Spleen (tissue), 11 donors: ENCODE results near the gene SPTBN2. TPM values are rescaled to one million over a fixed set of nuclear protein-coding genes. Genes with fewer than 3 reads are reported as not detected.

Experiments
- DNase-seq: peaks from one replicate; pipeline ENCODE4 v3.0.0-alpha.2; 2020
- H3K27ac ChIP-seq, 8 donors: fragments of 200-600 bp; sonication (generic) in 7 of 8; 1 replicate in 4 of 8; 2 replicates in 4 of 8; pipeline versions ENCODE4 v1.5.0 to v1.8.0; 2016 to 2021; ENCODE audit warnings: inconsistent platforms in 4 of 8, mild to moderate bottlenecking in 4 of 8, moderate library complexity in 1 of 8
- H3K27me3 ChIP-seq, 7 donors: fragments of 200-600 bp; sonication (generic) in 6 of 7; replicated peaks in 1 of 7; 1 replicate in 4 of 7; 2 replicates in 3 of 7; pipeline versions ENCODE4 v1.5.0 to v1.8.0; 2016 to 2021; ENCODE audit warnings: inconsistent platforms in 3 of 7, mild to moderate bottlenecking in 1 of 7
- H3K36me3 ChIP-seq, 6 donors: fragments of 200-600 bp; sonication (generic) in 5 of 6; 1 replicate in 4 of 6; 2 replicates in 2 of 6; pipeline versions ENCODE4 v1.5.0 to v1.8.0; 2016 to 2021; ENCODE audit warnings: inconsistent platforms in 2 of 6
- H3K4me1 ChIP-seq, 6 donors: fragments of 200-600 bp; sonication (generic) in 5 of 6; 1 replicate in 3 of 6; 2 replicates in 3 of 6; pipeline versions ENCODE4 v1.5.0 to v1.8.0; 2016 to 2021; ENCODE audit warnings: inconsistent platforms in 3 of 6
- H3K4me3 ChIP-seq, 8 donors: fragments of 200-600 bp; sonication (generic) in 7 of 8; 1 replicate in 4 of 8; 2 replicates in 4 of 8; pipeline versions ENCODE4 v1.5.0 to v1.8.0; 2016 to 2021; ENCODE audit warnings: inconsistent platforms in 4 of 8, mild to moderate bottlenecking in 4 of 8, moderate library complexity in 2 of 8
- H3K9me3 ChIP-seq, 8 donors: fragments of 200-600 bp; sonication (generic) in 7 of 8; 1 replicate in 4 of 8; 2 replicates in 4 of 8; pipeline versions ENCODE4 v1.5.0 to v1.8.0; 2016 to 2021; ENCODE audit warnings: inconsistent platforms in 4 of 8
- CTCF ChIP-seq, 11 experiments: fragments of 200-600 bp in 7 of 11; fragments of 450-650 bp in 4 of 11; sonication (generic) in 4 of 11; IDR thresholded peaks in 8 of 11; conservative IDR thresholded peaks in 3 of 11; 1 replicate in 7 of 11; 2 replicates in 4 of 11; pipeline versions ENCODE4 v1.4.0 to v1.8.0; 2016 to 2021; ENCODE audit warnings: antibody characterized with exemption in 11 of 11, inconsistent platforms in 4 of 11, mild to moderate bottlenecking in 1 of 11
- POLR2A ChIP-seq, 3 donors: fragments of 450-650 bp; IDR thresholded peaks; one replicate each; pipeline ENCODE4 v1.5.1; 2017; ENCODE audit warnings: antibody characterized with exemption in 3 of 3, mild to moderate bottlenecking in 1 of 3
- POLR2AphosphoS5 ChIP-seq, 3 donors: sonication (generic); formaldehyde crosslinking; IDR thresholded peaks; one replicate each; pipeline ENCODE4 v1.5.1; 2017; ENCODE audit warnings: antibody characterized with exemption in 3 of 3
- WGBS, 5 donors: extraction: QIAGEN DNeasy Blood & Tissue Kit in 3 of 5; methylation state at CpG; one replicate each; pipeline versions ENCODE4 v1.1.5 to v1.1.7; 2013 to 2018; 5-methylcytosine and 5-hydroxymethylcytosine counted together
- intact Hi-C: fragments of 100-400 bp; cut with DNase I; formaldehyde crosslinking; loops from one replicate; pipeline ENCODE4 v1.15.0; 2023; ENCODE audit warnings: low total_unique reads
- polyA plus RNA-seq, 3 donors: library from polyadenylated mRNA; stranded (reverse); fragments of 200-250 nt; gene quantifications; one replicate each; pipeline ENCODE4 v1.2.1, GENCODE V29; 2013
- total RNA-seq, 7 donors: library from RNA; depleted of rRNA in 3 of 7; stranded (reverse); fragments of >200 nt in 3 of 7; fragmentation: NEBNext Ultra II Directional in 4 of 7; extraction: Animal tissue kit (Norgen Biotek cat#: 25700) in 4 of 7; gene quantifications; one replicate each; pipeline versions ENCODE4 v1.1.0 to v1.2.1, GENCODE V29; 2016 to 2021
- donor health status: healthy with polysubstance abuse.
- donor health status: DM: no; HTN: no; CAD: no; lungs with moderate emphysema.
- donor health status: DM: no; HTN: no; CAD: no.
- donor health status: Bipolar disorder and iron deficiency.
- donor health status: healthy.
- donor health status: DM: no; HTN: no; CAD: no.
- donor health status: DM: yes; HTN: yes; CAD: no.

SPTBN2 gene
- total and polyA plus RNA-seq, 10 donors, result 0.61 to 5.1 (median 3.7) TPM

- TF ChIP-seq CTCF (IDR thresholded peaks at IDR 0.05 in 8 of 11, conservative IDR thresholded peaks at IDR 0.05 in 3 of 11), result no peak
- H3K9me3 ChIP-seq, result no peaks in the 10 kb centered on the region
- no peak overlapping the region for H3K4me3 ChIP-seq
- H3K27ac ChIP-seq, result no peak overlapping the region
- H3K36me3 ChIP-seq, result peaks cover 0 to 15% (median 7%) of the 10 kb centered on the region in 6 donors
- 78 to 95% (median 85%) methylated on average over 2 of the region's 2 CpGs for WGBS, 5 donors
- H3K4me1 ChIP-seq, result no peaks in the 10 kb centered on the region
- intact Hi-C loops, result no loop called here
- no peak for DNase-seq
- H3K27me3 ChIP-seq, result no peaks in the 10 kb centered on the region
Measured at GRCh38 chr11:66766681-66767080, 37.7 kb upstream of the SPTBN2 start.

GRCh38 chr11:66762088-66762487 is 33.1 kb upstream of the SPTBN2 start:
- WGBS, 5 donors, result 94 to 98% (median 95%) methylated on average over 27 of the region's 27 CpGs
- DNase-seq, result no peak
- intact Hi-C loops, result no loop called here
- no peak for TF ChIP-seq POLR2A (IDR thresholded peaks at IDR 0.05)
- no peak for TF ChIP-seq CTCF (IDR thresholded peaks at IDR 0.05 in 8 of 11, conservative IDR thresholded peaks at IDR 0.05 in 3 of 11)
- TF ChIP-seq POLR2AphosphoS5 (IDR thresholded peaks at IDR 0.05), result no peak
- no peak overlapping the region for H3K4me3 ChIP-seq
- H3K27me3 ChIP-seq, result no peaks in the 10 kb centered on the region
- peaks cover 0 to 24% (median 7%) of the 10 kb centered on the region in 6 donors for H3K36me3 ChIP-seq
- H3K9me3 ChIP-seq, result no peaks in the 10 kb centered on the region
- no peaks in the 10 kb centered on the region for H3K4me1 ChIP-seq
- H3K27ac ChIP-seq, result no peak overlapping the region

- Histone ChIP-seq H3K27ac (no peak overlapping the region), H3K9me3 (no peaks in the 10 kb centered on the region), H3K27me3 (no peaks in the 10 kb centered on the region), H3K36me3 (peaks cover 0 to 9% (median 0%) of the 10 kb centered on the region in 6 donors), H3K4me1 (no peaks in the 10 kb centered on the region), H3K4me3 (no peak overlapping the region)
- 91 to 98% (median 91%) methylated on average over 4 of the region's 4 CpGs for WGBS, 5 donors
- DNase-seq, result no peak
- intact Hi-C loops, result no loop called here
- no peak for TF ChIP-seq CTCF (IDR thresholded peaks at IDR 0.05 in 8 of 11, conservative IDR thresholded peaks at IDR 0.05 in 3 of 11)
- no peak for TF ChIP-seq POLR2AphosphoS5 (IDR thresholded peaks at IDR 0.05)
- no peak for TF ChIP-seq POLR2A (IDR thresholded peaks at IDR 0.05)
Measured at GRCh38 chr11:66752148-66752547, 23.1 kb upstream of the SPTBN2 start.

- Histone ChIP-seq H3K4me3 (no peak overlapping the region), H3K36me3 (no peaks in the 10 kb centered on the region), H3K9me3 (no peaks in the 10 kb centered on the region), H3K4me1 (peaks cover 3 to 21% (median 10%) of the 10 kb centered on the region in 6 donors), H3K27ac (no peak overlapping the region), H3K27me3 (no peaks in the 10 kb centered on the region)
- DNase-seq, result no peak
- TF ChIP-seq POLR2A (IDR thresholded peaks at IDR 0.05) (no peak), CTCF (IDR thresholded peaks at IDR 0.05 in 8 of 11, conservative IDR thresholded peaks at IDR 0.05 in 3 of 11) (no peak), POLR2AphosphoS5 (IDR thresholded peaks at IDR 0.05) (no peak)
- whole genome bisulfite sequencing, 5 donors, result 83 to 93% (median 91%) methylated on average over 2 of the region's 2 CpGs
- intact Hi-C loops, result no loop called here
Measured at GRCh38 chr11:66749091-66749490, 20.1 kb upstream of the SPTBN2 start.
